Liver (tissue), 3 donors: ENCODE data around the gene FAR1.

ENCODE experiments used
- HNF4G ChIP-seq: IDR thresholded peaks from 2 replicates; pipeline ENCODE4 v1.6.1; 2016; ENCODE audit warnings: antibody characterized with exemption
- RAD21 ChIP-seq, 2 donors: IDR thresholded peaks; 2 replicates each; pipeline ENCODE4 v1.6.1; 2016; ENCODE audit warnings: antibody characterized with exemption in 2 of 2, mild to moderate bottlenecking in 2 of 2
- TAF1 ChIP-seq: conservative IDR thresholded peaks from 2 replicates; pipeline ENCODE4 v1.6.1; 2016; ENCODE audit warnings: antibody characterized with exemption, mild to moderate bottlenecking
- TF ChIP-seq, protein P1 (sequence below): fragments of 150-350 bp; IDR thresholded peaks from 2 replicates; pipeline ENCODE4 v1.5.1; 2017; ENCODE audit warnings: improper control_type of control experiment, low read depth, low read length; ENCODE audit not compliant: missing input control
- donor health status: healthy.
- donor health status: healthy.

GRCh38 chr11:13763341-13763740 is 94.9 kb downstream of the FAR1 start:
- TF ChIP-seq, protein P1, sequence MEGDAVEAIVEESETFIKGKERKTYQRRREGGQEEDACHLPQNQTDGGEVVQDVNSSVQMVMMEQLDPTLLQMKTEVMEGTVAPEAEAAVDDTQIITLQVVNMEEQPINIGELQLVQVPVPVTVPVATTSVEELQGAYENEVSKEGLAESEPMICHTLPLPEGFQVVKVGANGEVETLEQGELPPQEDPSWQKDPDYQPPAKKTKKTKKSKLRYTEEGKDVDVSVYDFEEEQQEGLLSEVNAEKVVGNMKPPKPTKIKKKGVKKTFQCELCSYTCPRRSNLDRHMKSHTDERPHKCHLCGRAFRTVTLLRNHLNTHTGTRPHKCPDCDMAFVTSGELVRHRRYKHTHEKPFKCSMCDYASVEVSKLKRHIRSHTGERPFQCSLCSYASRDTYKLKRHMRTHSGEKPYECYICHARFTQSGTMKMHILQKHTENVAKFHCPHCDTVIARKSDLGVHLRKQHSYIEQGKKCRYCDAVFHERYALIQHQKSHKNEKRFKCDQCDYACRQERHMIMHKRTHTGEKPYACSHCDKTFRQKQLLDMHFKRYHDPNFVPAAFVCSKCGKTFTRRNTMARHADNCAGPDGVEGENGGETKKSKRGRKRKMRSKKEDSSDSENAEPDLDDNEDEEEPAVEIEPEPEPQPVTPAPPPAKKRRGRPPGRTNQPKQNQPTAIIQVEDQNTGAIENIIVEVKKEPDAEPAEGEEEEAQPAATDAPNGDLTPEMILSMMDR: no peak
- no peak for TF ChIP-seq RAD21 (IDR thresholded peaks at IDR 0.05)
- TF ChIP-seq HNF4G: no peak
- no peak for TF ChIP-seq TAF1
